Vagina (tissue), 2 donors: Measurements from ENCODE around the gene SIPA1L3. TPM values are rescaled to one million over a fixed set of nuclear protein-coding genes. Genes with fewer than 3 reads are reported as not detected.

Experiments
- DNase-seq, 2 donors: peaks; one replicate each; pipeline ENCODE4 v3.0.0-alpha.2; 2017; ENCODE audit errors: extremely low spot score in 2 of 2
- H3K27ac ChIP-seq: fragments of 200-600 bp; sonication (generic); one replicate; pipeline ENCODE4 v1.5.1; 2019
- H3K27me3 ChIP-seq: fragments of 200-600 bp; sonication (generic); one replicate; pipeline ENCODE4 v1.5.1; 2019
- H3K36me3 ChIP-seq, 2 donors: fragments of 200-600 bp; sonication (generic); one replicate each; pipeline ENCODE4 v1.5.1; 2017 to 2019
- H3K4me1 ChIP-seq: fragments of 200-600 bp; sonication (generic); one replicate; pipeline ENCODE4 v1.5.1; 2019
- H3K4me3 ChIP-seq, 2 donors: fragments of 200-600 bp; sonication (generic); 1 replicate in 1 of 2; 2 replicates in 1 of 2; pipeline ENCODE4 v1.5.1; 2016 to 2019
- H3K9me3 ChIP-seq: fragments of 200-600 bp; sonication (generic); one replicate; pipeline ENCODE4 v1.5.1; 2019
- CTCF ChIP-seq, 3 experiments: fragments of 450-650 bp in 2 of 3; fragments of 200-600 bp in 1 of 3; sonication (generic) in 1 of 3; IDR thresholded peaks; one replicate each; pipeline ENCODE4 v1.5.1; 2017 to 2019; ENCODE audit warnings: antibody characterized with exemption in 3 of 3, mild to moderate bottlenecking in 2 of 3, moderate library complexity in 2 of 3
- POLR2A ChIP-seq, 2 donors: fragments of 450-650 bp; IDR thresholded peaks; one replicate each; pipeline ENCODE4 v1.6.1; 2017; ENCODE audit warnings: antibody characterized with exemption in 2 of 2, mild to moderate bottlenecking in 2 of 2, moderate library complexity in 2 of 2
- POLR2AphosphoS5 ChIP-seq, 2 donors: sonication (generic); formaldehyde crosslinking; IDR thresholded peaks; one replicate each; pipeline ENCODE4 v1.9.0; 2017; ENCODE audit warnings: antibody characterized with exemption in 2 of 2, mild to moderate bottlenecking in 2 of 2, low read depth in 1 of 2; ENCODE audit not compliant: insufficient read depth in 1 of 2
- intact Hi-C: fragments of 100-400 bp; cut with DNase I; formaldehyde crosslinking; loops from one replicate; pipeline ENCODE4 v1.15.1; 2023
- total RNA-seq: library from RNA; depleted of rRNA; stranded (reverse); fragments of >200 nt; gene quantifications from one replicate; pipeline ENCODE4 v1.2.3, GENCODE V29; 2016

The SIPA1L3 gene
- total RNA-seq, 1 donor from 2014 or later: 13.0 TPM

- peaks cover 3% of the 10 kb centered on the region for H3K27me3 ChIP-seq
- H3K4me3 ChIP-seq: no peak overlapping the region
- H3K4me1 ChIP-seq: no peaks in the 10 kb centered on the region
- no peak overlapping the region for H3K27ac ChIP-seq
- H3K9me3 ChIP-seq: no peaks in the 10 kb centered on the region
- H3K36me3 ChIP-seq: no peaks in the 10 kb centered on the region
- no peak for DNase-seq
- TF ChIP-seq POLR2A (IDR thresholded peaks at IDR 0.05): no peak
- no peak for TF ChIP-seq CTCF (IDR thresholded peaks at IDR 0.05)
- no peak for TF ChIP-seq POLR2AphosphoS5 (IDR thresholded peaks at IDR 0.05; ENCODE audit: insufficient read depth in 1 of 2, low read depth in 1 of 2)
- intact Hi-C loops: no loop called here
Measured at GRCh38 chr19:38218204-38218603, 311.2 kb downstream of the SIPA1L3 start.

GRCh38 chr19:38219221-38219620, 312.2 kb downstream of the SIPA1L3 start:
- no peak overlapping the region for H3K27ac ChIP-seq
- H3K4me3 ChIP-seq: no peak overlapping the region
- H3K9me3 ChIP-seq: no peaks in the 10 kb centered on the region
- intact Hi-C loops: no loop called here
- H3K36me3 ChIP-seq: no peaks in the 10 kb centered on the region
- H3K27me3 ChIP-seq: peaks cover 10% of the 10 kb centered on the region
- peaks cover 7% of the 10 kb centered on the region for H3K4me1 ChIP-seq
- no peak for TF ChIP-seq CTCF (IDR thresholded peaks at IDR 0.05)
- TF ChIP-seq POLR2AphosphoS5 (IDR thresholded peaks at IDR 0.05; ENCODE audit: insufficient read depth in 1 of 2, low read depth in 1 of 2): no peak
- no peak for TF ChIP-seq POLR2A (IDR thresholded peaks at IDR 0.05)
- no peak for DNase-seq

GRCh38 chr19:38221421-38221820, 314.4 kb downstream of the SIPA1L3 start:
- no peaks in the 10 kb centered on the region for H3K9me3 ChIP-seq
- H3K27ac ChIP-seq: no peak overlapping the region
- no peak for DNase-seq
- peaks cover 10% of the 10 kb centered on the region for H3K27me3 ChIP-seq
- H3K36me3 ChIP-seq: no peaks in the 10 kb centered on the region
- TF ChIP-seq POLR2AphosphoS5 (IDR thresholded peaks at IDR 0.05; ENCODE audit: insufficient read depth in 1 of 2, low read depth in 1 of 2) (no peak), POLR2A (IDR thresholded peaks at IDR 0.05) (no peak), CTCF (IDR thresholded peaks at IDR 0.05) (no peak)
- intact Hi-C loops: loop anchor here (10.0 kb wide), 1 partner anchor 317 kb away; the partner anchor contains the start of genes SIPA1L3 and WDR87
- no peak overlapping the region for H3K4me3 ChIP-seq
- peaks cover 8% of the 10 kb centered on the region for H3K4me1 ChIP-seq

GRCh38 chr19:38221919-38222830, 315.2 kb downstream of the SIPA1L3 start:
- Histone ChIP-seq H3K9me3 (no peaks in the 10 kb centered on the region), H3K27ac (no peak overlapping the region), H3K4me3 (no peak overlapping the region), H3K36me3 (no peaks in the 10 kb centered on the region), H3K4me1 (peaks cover 8% of the 10 kb centered on the region), H3K27me3 (peaks cover 10% of the 10 kb centered on the region)
- intact Hi-C loops: loop anchor here (10.0 kb wide), 1 partner anchor 317 kb away; the partner anchor contains the start of genes SIPA1L3 and WDR87
- TF ChIP-seq POLR2A (IDR thresholded peaks at IDR 0.05) (no peak), POLR2AphosphoS5 (IDR thresholded peaks at IDR 0.05; ENCODE audit: insufficient read depth in 1 of 2, low read depth in 1 of 2) (no peak), CTCF (IDR thresholded peaks at IDR 0.05) (no peak)
- DNase-seq: no peak

- Histone ChIP-seq H3K36me3 (no peaks in the 10 kb centered on the region), H3K27ac (no peak overlapping the region), H3K9me3 (no peaks in the 10 kb centered on the region), H3K4me1 (peaks cover 12% of the 10 kb centered on the region), H3K27me3 (peaks cover 10% of the 10 kb centered on the region), H3K4me3 (no peak overlapping the region)
- TF ChIP-seq POLR2AphosphoS5 (IDR thresholded peaks at IDR 0.05; ENCODE audit: insufficient read depth in 1 of 2, low read depth in 1 of 2) (no peak), POLR2A (IDR thresholded peaks at IDR 0.05) (no peak), CTCF (IDR thresholded peaks at IDR 0.05) (no peak)
- intact Hi-C loops: loop anchor here (10.0 kb wide), 1 partner anchor 318 kb away; the partner anchor contains the start of genes SIPA1L3 and WDR87
- no peak for DNase-seq
Measured at GRCh38 chr19:38223119-38223523, 316.1 kb downstream of the SIPA1L3 start.
